Measurements from ENCODE around the gene TMEM33.

Gene TMEM33

GRCh38 chr4:41934901-41935651 is at the start of gene TMEM33:
TMEM33 (plus strand) TSS chr4:41935429; CDS start chr4:41935485, 56 bp downstream.
- Histone ChIP-seq H3K4me3 (ENCODE audit: low read length) (peak within 1 kb of the TSS; percentile 91), H3K27me3 (ENCODE audit: low read depth, low read length) (no peaks in the 10 kb centered on the region), H3K79me2 (ENCODE audit: low read length) (peaks cover 51% of the 10 kb centered on the region), H4K20me1 (ENCODE audit: insufficient read depth, low read length) (no peaks in the 10 kb centered on the region), H3K4me1 (ENCODE audit: low read length) (peaks cover 17% of the 10 kb centered on the region), H3K4me2 (ENCODE audit: low read length) (peak within 1 kb of the TSS; percentile 77), H3K9ac (ENCODE audit: low read length) (peak within 1 kb of the TSS; percentile 82), H2AFZ (ENCODE audit: low read depth, low read length) (peak within 1 kb of the TSS; percentile 90), H3K27ac (ENCODE audit: low read length) (peak within 1 kb of the TSS; percentile 70), H3K9me3 (ENCODE audit: insufficient read depth, low read length) (no peaks in the 10 kb centered on the region), H3K36me3 (replicated peaks; ENCODE audit: low read depth, low read length) (peaks cover 24% of the 10 kb centered on the region)
- TF ChIP-seq EZH2phosphoT487 (IDR thresholded peaks at IDR 0.05; ENCODE audit: low read depth) = no peak
- TF ChIP-seq CTCF (IDR thresholded peaks at IDR 0.05; ENCODE audit: low read depth, low read length) = no peak

GRCh38 chr4:41885456-41885855 is 49.8 kb upstream of the TMEM33 start:
- Histone ChIP-seq H3K9me3 (ENCODE audit: insufficient read depth, low read length) (no peaks in the 10 kb centered on the region; the same call in 1 of the 2 replicates), H3K79me2 (ENCODE audit: low read length) (no peaks in the 10 kb centered on the region), H3K27ac (ENCODE audit: low read length) (no peak overlapping the region), H3K27me3 (ENCODE audit: low read depth, low read length) (no peaks in the 10 kb centered on the region), H3K4me3 (ENCODE audit: low read length) (no peak overlapping the region), H3K9ac (ENCODE audit: low read length) (no peak overlapping the region), H4K20me1 (ENCODE audit: insufficient read depth, low read length) (no peaks in the 10 kb centered on the region), H2AFZ (ENCODE audit: low read depth, low read length) (no peak overlapping the region), H3K4me2 (ENCODE audit: low read length) (no peak overlapping the region), H3K36me3 (replicated peaks; ENCODE audit: low read depth, low read length) (no peaks in the 10 kb centered on the region), H3K4me1 (ENCODE audit: low read length) (peaks cover 26% of the 10 kb centered on the region)
- TF ChIP-seq CTCF (IDR thresholded peaks at IDR 0.05; ENCODE audit: low read depth, low read length) (no peak), EZH2phosphoT487 (IDR thresholded peaks at IDR 0.05; ENCODE audit: low read depth) (no peak)

GRCh38 chr4:41887277-41887676 is 48.0 kb upstream of the TMEM33 start:
- Histone ChIP-seq H2AFZ (ENCODE audit: low read depth, low read length) (no peak overlapping the region), H4K20me1 (ENCODE audit: insufficient read depth, low read length) (no peaks in the 10 kb centered on the region), H3K27ac (ENCODE audit: low read length) (no peak overlapping the region), H3K36me3 (replicated peaks; ENCODE audit: low read depth, low read length) (no peaks in the 10 kb centered on the region), H3K9me3 (ENCODE audit: insufficient read depth, low read length) (no peaks in the 10 kb centered on the region), H3K4me1 (ENCODE audit: low read length) (peaks cover 26% of the 10 kb centered on the region), H3K27me3 (ENCODE audit: low read depth, low read length) (no peaks in the 10 kb centered on the region; the same call in 1 of the 2 replicates), H3K79me2 (ENCODE audit: low read length) (no peaks in the 10 kb centered on the region), H3K9ac (ENCODE audit: low read length) (no peak overlapping the region), H3K4me2 (ENCODE audit: low read length) (no peak overlapping the region), H3K4me3 (ENCODE audit: low read length) (no peak overlapping the region)
- TF ChIP-seq EZH2phosphoT487 (IDR thresholded peaks at IDR 0.05; ENCODE audit: low read depth) (no peak), CTCF (IDR thresholded peaks at IDR 0.05; ENCODE audit: low read depth, low read length) (no peak)

GRCh38 chr4:41887821-41888686 is 47.2 kb upstream of the TMEM33 start:
- Histone ChIP-seq H3K9me3 (ENCODE audit: insufficient read depth, low read length) (no peaks in the 10 kb centered on the region), H3K9ac (ENCODE audit: low read length) (peak overlapping the region; percentile 46), H3K27ac (ENCODE audit: low read length) (peak overlapping the region; percentile 29), H3K27me3 (ENCODE audit: low read depth, low read length) (no peaks in the 10 kb centered on the region; the same call in 1 of the 2 replicates), H3K79me2 (ENCODE audit: low read length) (no peaks in the 10 kb centered on the region), H3K36me3 (replicated peaks; ENCODE audit: low read depth, low read length) (no peaks in the 10 kb centered on the region), H3K4me1 (ENCODE audit: low read length) (peaks cover 24% of the 10 kb centered on the region), H3K4me3 (ENCODE audit: low read length) (no peak overlapping the region), H4K20me1 (ENCODE audit: insufficient read depth, low read length) (no peaks in the 10 kb centered on the region), H3K4me2 (ENCODE audit: low read length) (peak overlapping the region; percentile 58), H2AFZ (ENCODE audit: low read depth, low read length) (peak overlapping the region; percentile 83; the same call in 1 of the 2 replicates)
- TF ChIP-seq CTCF (IDR thresholded peaks at IDR 0.05; ENCODE audit: low read depth, low read length) (peak; percentile 96), EZH2phosphoT487 (IDR thresholded peaks at IDR 0.05; ENCODE audit: low read depth) (no peak)

Measured in OCI-LY3 (cell line).